Coronary artery (tissue), 2 donors: ENCODE measurements around the gene CADM1.

ENCODE experiments used
- DNase-seq: peaks from one replicate; pipeline ENCODE4 v3.0.0-alpha.2; 2017; ENCODE audit warnings: low spot score
- H3K27ac ChIP-seq, 2 donors: fragments of 200-600 bp; sonication (generic); one replicate each; pipeline ENCODE4 v1.5.1; 2016 to 2019
- H3K4me3 ChIP-seq: fragments of 200-600 bp; sonication (generic); 2 replicates; pipeline ENCODE4 v1.5.1; 2016; ENCODE audit warnings: mild to moderate bottlenecking, moderate library complexity
- CTCF ChIP-seq: fragments of 200-600 bp; sonication (generic); IDR thresholded peaks from one replicate; pipeline ENCODE4 v1.5.1; 2019; ENCODE audit warnings: antibody characterized with exemption

CADM1 gene

DNA sequence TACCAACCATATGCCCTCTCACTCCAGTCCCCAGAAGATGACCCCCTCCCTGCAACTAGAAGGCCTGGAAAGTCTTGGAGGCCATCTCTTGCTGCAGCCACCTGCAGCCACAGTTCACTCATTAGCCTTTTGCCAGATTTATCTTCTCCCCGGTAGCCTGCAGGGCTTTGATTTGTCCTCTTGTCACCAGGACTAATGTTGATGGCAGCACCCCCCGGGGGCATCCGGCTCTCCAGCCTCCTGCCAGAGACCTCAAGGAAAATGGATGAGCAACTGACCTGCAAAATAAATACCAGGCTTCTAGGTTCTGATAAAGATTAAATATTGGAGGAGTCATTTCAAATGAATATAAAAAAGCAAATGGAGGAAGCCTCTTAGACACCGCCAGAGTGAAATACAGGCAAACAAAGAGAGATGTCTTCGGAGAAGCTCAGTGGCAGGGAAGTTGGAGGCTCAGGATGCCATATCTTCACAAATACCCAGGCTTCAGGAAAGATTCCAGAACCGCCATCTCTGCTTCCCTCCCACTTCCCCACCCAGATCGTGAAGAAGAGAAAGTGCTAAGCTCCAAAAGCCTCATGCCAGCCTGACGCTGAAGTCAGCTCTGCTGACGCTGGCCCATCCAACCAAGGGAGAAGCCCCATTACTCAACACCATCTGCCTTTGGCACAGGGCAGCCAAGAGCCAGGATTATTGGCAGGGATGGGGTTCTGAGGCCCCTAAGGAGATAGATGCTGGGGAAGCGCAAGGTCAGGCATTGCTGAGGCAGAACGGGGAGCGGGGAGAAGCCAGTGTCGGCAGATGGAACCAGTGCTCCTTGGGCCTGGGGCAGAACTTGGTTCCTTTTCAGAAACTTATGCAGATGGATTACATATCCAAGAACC is 362.7 kb downstream of the CADM1 start:
- DNase-seq, result no peak
- no peak for TF ChIP-seq CTCF
- no peak overlapping the region for H3K27ac ChIP-seq
- no peak overlapping the region for H3K4me3 ChIP-seq

DNA sequence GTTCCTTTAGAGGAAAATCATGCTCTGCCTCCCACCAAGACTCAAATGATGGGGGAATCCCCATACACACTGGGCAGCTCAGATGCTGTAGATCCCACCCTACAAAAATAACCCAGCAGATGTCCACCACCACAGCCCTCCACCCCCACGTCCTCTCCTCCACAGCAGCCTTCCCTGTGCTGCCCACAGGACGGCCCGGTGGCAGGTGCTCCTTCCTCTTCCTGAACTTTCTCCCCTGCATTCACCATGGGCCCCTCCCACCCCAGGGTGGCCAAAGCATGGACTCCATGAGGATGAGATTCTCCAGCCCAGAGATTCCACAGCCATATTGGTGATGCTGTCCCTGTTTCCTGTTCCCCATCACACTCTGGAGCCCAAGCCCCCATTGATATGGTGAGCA is 368.3 kb downstream of the CADM1 start:
- DNase-seq, result no peak
- TF ChIP-seq CTCF, result no peak

GRCh38 chr11:115134926-115135325 is 369.3 kb downstream of the CADM1 start:
- no peak for DNase-seq
- TF ChIP-seq CTCF, result no peak
- H3K4me3 ChIP-seq, result no peak overlapping the region

More for the DNA sequence above, 368.3 kb downstream of the CADM1 start:
- Histone ChIP-seq H3K4me3 (no peak overlapping the region), H3K27ac (no peak overlapping the region)

GRCh38 chr11:115133475-115134209 is 370.6 kb downstream of the CADM1 start:
- DNase-seq, result no peak
- no peak overlapping the region for H3K4me3 ChIP-seq
- no peak for TF ChIP-seq CTCF
- no peak overlapping the region for H3K27ac ChIP-seq

More at GRCh38 chr11:115134926-115135325, 369.3 kb downstream of the CADM1 start:
- no peak overlapping the region for H3K27ac ChIP-seq

DNA sequence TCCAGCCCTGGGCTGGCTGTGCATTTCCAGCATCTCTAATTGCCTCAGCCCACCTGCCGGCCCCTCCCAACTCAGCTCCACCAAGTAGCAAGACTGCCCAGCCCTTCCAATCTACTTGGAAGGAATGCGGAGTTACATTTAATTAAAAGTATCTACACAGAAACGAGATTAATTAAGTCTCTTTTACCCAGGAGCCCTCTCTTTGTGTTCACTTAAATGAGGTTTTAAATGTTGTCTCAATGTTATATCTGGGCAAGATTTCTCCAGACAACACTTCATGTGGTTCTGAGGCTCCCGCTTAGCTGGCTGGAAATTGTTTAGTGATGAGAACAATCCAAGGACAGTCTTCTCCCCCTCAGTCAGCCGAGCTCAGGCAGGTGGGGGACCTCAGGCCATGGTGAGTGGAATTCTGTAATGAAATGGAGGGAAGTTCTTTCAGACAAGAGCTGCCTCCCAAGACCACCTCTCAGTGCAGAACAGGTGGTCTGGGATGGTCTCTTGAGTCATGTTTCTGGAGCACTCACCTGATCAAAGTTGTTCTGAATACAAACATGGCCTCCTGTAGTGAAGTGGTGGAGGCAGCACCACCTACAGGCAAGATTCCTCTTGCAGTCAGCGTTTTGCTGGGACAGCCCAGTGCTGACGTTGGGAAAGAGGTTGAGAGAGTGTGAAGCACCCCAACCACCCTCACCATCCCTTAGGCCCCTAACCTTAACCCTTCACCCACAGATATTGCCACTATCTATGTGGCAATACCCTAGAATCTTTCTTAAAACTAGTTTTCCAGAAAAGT is 371.6 kb downstream of the CADM1 start:
- TF ChIP-seq CTCF, result no peak
- Histone ChIP-seq H3K27ac (no peak overlapping the region), H3K4me3 (no peak overlapping the region)
- no peak for DNase-seq

- Histone ChIP-seq H3K27ac (no peak overlapping the region), H3K4me3 (no peak overlapping the region)
- DNase-seq, result no peak
- no peak for TF ChIP-seq CTCF
Observed at GRCh38 chr11:115129473-115130289, 374.5 kb downstream of the CADM1 start.
